ENCODE results near the gene DNASE1L3. TPM values are rescaled to one million over a fixed set of nuclear protein-coding genes. Genes with fewer than 3 reads are reported as not detected.
"Not testable (repeated sequence)": the region's sequence is repeated elsewhere in the genome, so short reads cannot be mapped to it uniquely, and the experiment has no call there.

DNASE1L3 gene
- total RNA-seq, 6 experiments from 2014 or later = not detected

- Mint-ChIP-seq H3K36me3 (ENCODE audit: low read depth) (no peaks in the 10 kb centered on the region; the same call in 1 of the 2 replicates), H3K27me3 (ENCODE audit: insufficient read depth) (peaks cover 3% of the 10 kb centered on the region; the same call in 1 of the 2 replicates), H3K27ac (peak overlapping the region; percentile 8; the same call in 1 of the 2 replicates), H3K4me1 (ENCODE audit: low read depth) (peaks cover 55% of the 10 kb centered on the region), H3K9me3 (0 out of 2 replicates have a peak, but pooled peaks cover 4% of the 10 kb centered on the region), H3K4me3 (no peak overlapping the region)
- DNase-seq = no peak
- TF ChIP-seq CTCF (IDR thresholded peaks at IDR 0.05) = no peak
Measured at GRCh38 chr3:58202917-58203360, 7.8 kb downstream of the DNASE1L3 start.

- DNase-seq; H3K9me3 Mint-ChIP-seq; H3K36me3 Mint-ChIP-seq (ENCODE audit: low read depth); H3K4me3 Mint-ChIP-seq; H3K27ac Mint-ChIP-seq; H3K27me3 Mint-ChIP-seq (ENCODE audit: insufficient read depth): not testable (repeated sequence)
- H3K4me1 Mint-ChIP-seq (ENCODE audit: low read depth) = peaks cover 40% of the 10 kb centered on the region
Measured at GRCh38 chr3:58201451-58201850, 9.3 kb downstream of the DNASE1L3 start.

- Mint-ChIP-seq H3K36me3 (ENCODE audit: low read depth) (no peaks in the 10 kb centered on the region; the same call in 1 of the 2 replicates), H3K27ac (no peak overlapping the region)
Measured at GRCh38 chr3:58200846-58201355, 9.9 kb downstream of the DNASE1L3 start.

GRCh38 chr3:58200121-58200709, 10.6 kb downstream of the DNASE1L3 start:
- no peak for DNase-seq
- no peak overlapping the region for H3K27ac Mint-ChIP-seq
- TF ChIP-seq CTCF (IDR thresholded peaks at IDR 0.05) = no peak
- peaks cover 27% of the 10 kb centered on the region for H3K4me1 Mint-ChIP-seq (ENCODE audit: low read depth)
- H3K4me3 Mint-ChIP-seq = no peak overlapping the region
- peaks cover 3% of the 10 kb centered on the region; the same call in 1 of the 2 replicates for H3K27me3 Mint-ChIP-seq (ENCODE audit: insufficient read depth)
- H3K9me3 Mint-ChIP-seq = 0 out of 2 replicates have a peak, but pooled peaks cover 4% of the 10 kb centered on the region
- no peaks in the 10 kb centered on the region; the same call in 1 of the 2 replicates for H3K36me3 Mint-ChIP-seq (ENCODE audit: low read depth)

More at GRCh38 chr3:58200846-58201355, 9.9 kb downstream of the DNASE1L3 start:
- Mint-ChIP-seq H3K9me3 (0 out of 2 replicates have a peak, but pooled peaks cover 4% of the 10 kb centered on the region), H3K4me3 (no peak overlapping the region), H3K27me3 (ENCODE audit: insufficient read depth) (peaks cover 3% of the 10 kb centered on the region; the same call in 1 of the 2 replicates), H3K4me1 (ENCODE audit: low read depth) (peaks cover 34% of the 10 kb centered on the region)
- no peak for TF ChIP-seq CTCF (IDR thresholded peaks at IDR 0.05)
- no peak for DNase-seq

- Mint-ChIP-seq H3K4me3 (no peak overlapping the region), H3K9me3 (0 out of 2 replicates have a peak, but pooled peaks cover 4% of the 10 kb centered on the region), H3K36me3 (ENCODE audit: low read depth) (no peaks in the 10 kb centered on the region; the same call in 1 of the 2 replicates), H3K4me1 (ENCODE audit: low read depth) (peaks cover 18% of the 10 kb centered on the region), H3K27ac (no peak overlapping the region), H3K27me3 (ENCODE audit: insufficient read depth) (peaks cover 3% of the 10 kb centered on the region; the same call in 1 of the 2 replicates)
- DNase-seq = no peak
- no peak for TF ChIP-seq CTCF (IDR thresholded peaks at IDR 0.05)
Measured at GRCh38 chr3:58198804-58199203, 12.0 kb downstream of the DNASE1L3 start.

GRCh38 chr3:58198362-58198761, 12.4 kb downstream of the DNASE1L3 start:
- Mint-ChIP-seq H3K9me3 (0 out of 2 replicates have a peak, but pooled peaks cover 4% of the 10 kb centered on the region), H3K4me1 (ENCODE audit: low read depth) (peaks cover 13% of the 10 kb centered on the region), H3K36me3 (ENCODE audit: low read depth) (no peaks in the 10 kb centered on the region; the same call in 1 of the 2 replicates), H3K4me3 (no peak overlapping the region), H3K27me3 (ENCODE audit: insufficient read depth) (peaks cover 3% of the 10 kb centered on the region; the same call in 1 of the 2 replicates), H3K27ac (no peak overlapping the region)
- DNase-seq = no peak
- TF ChIP-seq CTCF (IDR thresholded peaks at IDR 0.05) = no peak

All from HFFc6 (cell line).